Measurements from ENCODE around the gene DMXL1.
A peak's percentile ranks its signal among the peaks of the same experiment; 100 is the strongest.

Gene DMXL1

GRCh38 chr5:119031905-119032304 is 39.0 kb upstream of the DMXL1 start:
- TF ChIP-seq, protein P1, sequence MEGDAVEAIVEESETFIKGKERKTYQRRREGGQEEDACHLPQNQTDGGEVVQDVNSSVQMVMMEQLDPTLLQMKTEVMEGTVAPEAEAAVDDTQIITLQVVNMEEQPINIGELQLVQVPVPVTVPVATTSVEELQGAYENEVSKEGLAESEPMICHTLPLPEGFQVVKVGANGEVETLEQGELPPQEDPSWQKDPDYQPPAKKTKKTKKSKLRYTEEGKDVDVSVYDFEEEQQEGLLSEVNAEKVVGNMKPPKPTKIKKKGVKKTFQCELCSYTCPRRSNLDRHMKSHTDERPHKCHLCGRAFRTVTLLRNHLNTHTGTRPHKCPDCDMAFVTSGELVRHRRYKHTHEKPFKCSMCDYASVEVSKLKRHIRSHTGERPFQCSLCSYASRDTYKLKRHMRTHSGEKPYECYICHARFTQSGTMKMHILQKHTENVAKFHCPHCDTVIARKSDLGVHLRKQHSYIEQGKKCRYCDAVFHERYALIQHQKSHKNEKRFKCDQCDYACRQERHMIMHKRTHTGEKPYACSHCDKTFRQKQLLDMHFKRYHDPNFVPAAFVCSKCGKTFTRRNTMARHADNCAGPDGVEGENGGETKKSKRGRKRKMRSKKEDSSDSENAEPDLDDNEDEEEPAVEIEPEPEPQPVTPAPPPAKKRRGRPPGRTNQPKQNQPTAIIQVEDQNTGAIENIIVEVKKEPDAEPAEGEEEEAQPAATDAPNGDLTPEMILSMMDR (conservative IDR thresholded peaks at IDR 0.05; ENCODE audit: low read depth, low read length) = no peak
- DNase-seq (ENCODE audit: low read depth) = no peak
- H3K4me3 ChIP-seq (ENCODE audit: low read length) = no peak overlapping the region

DNA sequence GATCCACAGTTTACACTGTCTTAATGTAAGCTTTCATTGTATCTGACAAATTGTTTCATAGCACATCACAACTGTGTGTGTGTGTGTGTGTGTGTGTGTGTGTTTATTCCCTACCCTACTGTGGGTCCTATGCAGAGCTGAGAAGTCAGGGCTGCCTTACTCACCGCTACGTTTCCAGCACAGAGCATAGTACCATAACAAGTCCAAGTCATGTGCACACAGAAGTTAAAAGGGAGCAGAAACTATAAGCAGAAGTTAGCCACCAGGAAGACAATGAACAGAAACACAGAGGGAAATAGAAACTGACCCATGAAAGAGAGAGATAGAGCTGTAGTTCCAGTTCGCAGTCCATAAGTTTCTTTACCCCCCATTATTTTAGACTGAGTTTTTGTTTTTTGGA is 38.2 kb upstream of the DMXL1 start:
- TF ChIP-seq, protein P1 (conservative IDR thresholded peaks at IDR 0.05; ENCODE audit: low read depth, low read length) = no peak
- no peak for DNase-seq (ENCODE audit: low read depth)
- no peak overlapping the region for H3K4me3 ChIP-seq (ENCODE audit: low read length)

DNA sequence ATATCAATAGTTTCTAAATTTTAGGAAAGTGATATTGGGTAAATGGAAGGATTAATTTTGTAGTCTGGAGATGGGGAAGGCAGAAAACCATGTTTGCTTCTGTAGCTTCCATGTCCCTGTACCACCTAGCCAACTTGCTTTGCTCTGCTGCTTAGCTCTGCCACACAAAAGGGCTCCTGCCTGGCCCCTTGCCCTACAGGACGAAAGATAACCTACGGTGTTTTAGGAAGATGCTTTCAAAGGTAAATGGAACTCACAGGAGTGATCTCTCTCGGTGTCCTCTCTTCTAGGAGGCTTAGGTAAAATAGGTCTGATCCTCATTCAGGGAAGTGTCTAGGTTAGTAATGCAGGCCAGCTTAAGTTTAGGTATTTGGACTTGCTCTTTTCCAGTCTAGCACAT is 37.8 kb upstream of the DMXL1 start:
- no peak overlapping the region for H3K4me3 ChIP-seq (ENCODE audit: low read length)
- TF ChIP-seq, protein P1 (conservative IDR thresholded peaks at IDR 0.05; ENCODE audit: low read depth, low read length) = no peak

DNA sequence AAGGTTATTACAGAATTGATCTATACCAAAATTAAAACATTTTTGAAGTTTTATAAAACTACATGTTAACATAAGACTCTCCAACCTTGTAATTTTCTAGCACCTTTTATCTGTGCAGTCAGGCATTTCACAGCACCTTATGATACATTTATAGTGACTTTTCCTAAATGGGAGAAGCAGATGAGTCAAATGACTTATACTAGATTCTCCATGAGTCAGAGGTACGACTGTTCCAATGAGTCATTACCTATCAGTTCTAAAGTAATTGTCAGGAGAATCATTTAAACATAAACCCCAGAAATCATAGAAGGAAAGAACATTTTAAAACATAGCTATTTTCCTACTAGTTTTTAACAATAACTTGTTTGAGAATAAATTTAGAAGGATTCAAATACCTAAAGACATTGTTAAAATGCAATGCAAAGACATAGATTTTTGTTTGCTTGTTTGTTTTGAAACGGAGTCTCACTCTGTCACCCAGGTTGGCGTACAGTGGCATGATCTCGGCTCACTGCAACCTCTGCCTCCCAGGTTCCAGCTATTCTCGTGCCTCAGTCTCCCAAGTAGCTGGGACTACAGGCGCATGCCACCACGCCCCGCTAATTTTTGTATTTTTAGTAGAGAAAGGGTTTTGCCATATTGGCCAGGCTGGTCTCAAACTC is 34.7 kb upstream of the DMXL1 start:
- no peak overlapping the region for H3K4me3 ChIP-seq (ENCODE audit: low read length)
- TF ChIP-seq, protein P1 (conservative IDR thresholded peaks at IDR 0.05; ENCODE audit: low read depth, low read length) = no peak
- peak; percentile 19 for DNase-seq (ENCODE audit: low read depth)

More for the DNA sequence above, 37.8 kb upstream of the DMXL1 start:
- no peak for DNase-seq (ENCODE audit: low read depth)

- DNase-seq (ENCODE audit: low read depth) = peak; percentile 85
- TF ChIP-seq, protein P1 (conservative IDR thresholded peaks at IDR 0.05; ENCODE audit: low read depth, low read length) = no peak
- H3K4me3 ChIP-seq (ENCODE audit: low read length) = no peak overlapping the region
Observed at GRCh38 chr5:119037496-119038215, 33.2 kb upstream of the DMXL1 start.

GRCh38 chr5:119048246-119048645 is 22.6 kb upstream of the DMXL1 start:
- TF ChIP-seq, protein P1 (conservative IDR thresholded peaks at IDR 0.05; ENCODE audit: low read depth, low read length) = no peak
- H3K4me3 ChIP-seq (ENCODE audit: low read length) = no peak overlapping the region
- no peak for DNase-seq (ENCODE audit: low read depth)

All from retinal pigment epithelial cell (primary cell).